IPS-NIHi11 (cell line): Measurements from ENCODE around the gene LLGL1.

Experiments
- DNase-seq: peaks from one replicate; pipeline ENCODE4 v3.0.0; 2012; ENCODE audit warnings: mixed read lengths, low spot score

Gene LLGL1

DNA sequence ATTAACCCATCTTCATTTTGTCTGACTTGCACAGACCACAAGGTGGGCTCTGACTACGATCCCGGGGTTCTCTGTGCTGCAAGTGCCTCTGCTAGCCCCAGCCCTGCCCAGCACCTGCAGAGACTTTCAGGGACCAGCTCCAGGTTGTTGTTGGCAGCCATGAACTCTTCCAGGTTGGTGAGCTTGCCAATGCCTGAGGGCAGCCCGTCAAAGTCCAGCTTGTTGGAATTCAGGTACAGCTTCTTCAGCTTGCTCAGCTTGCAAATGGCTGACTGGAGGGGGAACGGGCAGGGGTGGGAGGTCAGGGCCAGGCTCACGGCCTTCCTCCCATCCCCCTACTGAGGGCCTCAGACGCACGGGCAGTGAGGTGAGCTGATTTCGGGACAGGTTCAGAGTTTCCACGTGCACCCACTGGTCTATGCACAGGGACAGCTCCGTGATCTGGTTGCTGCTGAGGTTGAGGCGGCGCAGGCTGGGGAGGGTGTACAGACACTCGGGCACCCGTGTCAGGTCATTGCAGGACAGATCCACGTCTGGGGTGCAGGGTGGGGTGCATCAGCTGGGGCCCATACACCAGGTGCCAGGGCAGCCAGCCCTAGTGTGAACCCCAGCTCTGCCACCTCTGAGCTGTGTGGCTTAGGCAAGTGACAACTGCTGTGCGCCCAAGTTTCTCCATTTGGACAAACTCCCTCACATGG is 27.9 kb downstream of the LLGL1 start:
- DNase-seq, result no peak

DNA sequence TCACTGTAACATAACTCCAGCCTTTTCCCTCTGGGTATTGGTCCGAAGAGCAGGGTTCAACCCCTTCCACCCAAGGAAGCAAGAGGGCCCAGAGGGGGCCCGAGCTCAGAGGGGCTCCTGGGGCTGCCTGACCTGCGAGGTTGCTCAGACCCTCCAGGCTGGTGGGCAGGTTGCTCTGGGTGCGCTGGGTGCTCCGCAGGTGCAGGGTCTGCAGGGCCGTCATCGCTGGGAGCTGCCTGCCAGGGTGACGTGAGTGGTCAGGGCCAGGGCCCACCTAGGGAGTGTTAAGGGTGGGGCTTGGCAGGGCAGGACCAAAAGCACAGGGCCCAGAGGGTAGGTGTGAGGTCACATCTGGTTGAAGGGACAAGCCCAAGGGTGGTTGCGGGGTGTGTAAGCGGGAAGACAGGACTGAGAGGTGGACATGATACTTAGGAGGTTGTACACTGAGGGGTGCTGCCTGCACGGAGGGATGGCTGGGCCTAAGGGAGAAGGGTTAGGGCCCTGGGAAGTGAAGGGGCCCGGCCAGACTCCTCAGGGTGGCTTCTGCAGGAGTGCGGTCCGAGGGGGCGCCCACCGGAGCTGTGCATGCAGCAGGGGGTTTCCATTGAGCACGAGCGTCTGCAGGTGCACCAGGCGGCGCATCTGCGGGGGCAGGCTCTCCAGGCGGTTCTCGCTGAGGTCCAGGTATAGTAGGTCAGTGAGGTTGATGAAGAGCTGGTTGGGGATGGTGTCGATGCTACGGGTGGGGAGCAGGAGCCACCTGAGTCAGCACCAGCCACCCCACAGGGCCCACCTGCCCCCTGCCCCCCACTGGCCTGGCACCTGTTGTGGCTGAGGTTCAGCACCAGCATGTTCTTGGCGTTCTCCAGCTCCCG is 28.7 kb downstream of the LLGL1 start:
- no peak for DNase-seq

DNA sequence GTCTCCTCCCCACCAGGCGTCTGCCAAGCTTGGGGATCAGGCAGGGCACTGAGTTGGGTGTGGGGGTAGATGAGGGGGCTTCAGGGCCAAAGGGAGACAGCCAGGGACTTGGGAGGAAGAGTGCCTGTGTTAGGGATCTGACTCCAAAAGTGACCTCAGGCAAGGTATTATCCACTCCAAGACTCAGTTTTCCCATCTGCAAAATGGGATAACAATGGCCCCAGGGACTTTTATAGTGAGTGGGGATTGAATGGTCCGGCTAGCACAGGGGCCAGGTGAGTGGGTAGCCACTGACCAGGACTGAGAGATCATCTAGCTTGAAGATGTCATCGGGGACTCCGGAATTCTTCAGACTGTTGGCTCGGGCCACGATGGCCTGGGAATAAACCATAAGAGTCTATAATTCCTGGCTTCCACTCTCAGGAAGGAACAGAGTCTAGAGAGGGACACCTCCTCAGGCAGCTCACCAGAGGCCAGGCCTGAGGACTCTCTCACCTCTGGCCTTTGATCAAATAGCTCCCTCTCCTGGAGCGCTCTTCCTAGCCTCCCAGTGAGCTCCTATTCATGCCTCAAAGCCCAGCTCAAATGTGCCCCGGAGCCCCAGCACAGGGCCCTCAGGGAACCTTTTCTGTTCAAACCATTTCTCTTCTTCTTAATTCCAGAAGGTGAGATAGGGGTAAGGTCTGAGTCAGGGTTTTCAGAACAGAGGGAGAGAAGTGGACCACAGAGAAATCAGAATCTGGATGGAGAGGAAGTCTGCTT is 29.6 kb downstream of the LLGL1 start:
- no peak for DNase-seq

DNA sequence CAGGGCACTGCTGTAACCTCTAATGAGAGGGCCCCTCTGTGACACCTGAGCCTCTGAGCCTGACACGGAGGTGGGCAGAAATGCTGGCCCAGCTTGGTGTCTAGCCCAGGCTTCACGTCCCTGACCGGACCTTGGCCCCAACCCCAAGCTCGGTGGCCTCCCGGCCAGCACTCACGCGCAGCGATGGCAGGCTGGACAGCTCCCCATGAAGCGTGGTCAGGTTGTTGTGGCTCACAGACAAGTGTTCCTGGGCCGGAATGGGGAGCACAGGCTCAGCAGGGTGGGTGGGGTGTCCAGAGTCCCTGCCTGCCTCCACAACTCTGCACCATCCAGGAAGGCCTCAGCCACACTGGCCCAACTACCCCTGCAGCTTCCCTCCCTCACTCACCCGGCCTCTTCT is 30.9 kb downstream of the LLGL1 start:
- no peak for DNase-seq

DNA sequence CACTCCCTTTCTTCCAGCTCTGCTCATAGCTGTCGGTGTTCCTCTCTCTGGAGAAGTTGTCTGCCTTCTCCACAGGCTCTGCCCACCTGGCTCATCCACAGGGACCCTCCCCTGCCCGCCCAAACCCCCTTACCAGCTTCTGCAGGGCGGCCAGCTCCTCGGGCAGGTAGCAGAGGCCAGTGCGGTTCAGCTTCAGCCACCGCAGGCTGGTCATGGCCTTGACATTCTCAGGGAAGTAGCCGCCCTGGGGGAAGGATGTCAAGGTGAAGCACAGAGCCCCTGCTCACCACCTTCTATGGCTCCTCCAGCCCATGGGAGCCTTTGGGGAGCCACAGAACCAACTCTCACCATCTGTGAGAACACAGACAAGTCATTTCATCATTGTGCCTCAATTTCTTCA is 31.3 kb downstream of the LLGL1 start:
- no peak for DNase-seq

DNA sequence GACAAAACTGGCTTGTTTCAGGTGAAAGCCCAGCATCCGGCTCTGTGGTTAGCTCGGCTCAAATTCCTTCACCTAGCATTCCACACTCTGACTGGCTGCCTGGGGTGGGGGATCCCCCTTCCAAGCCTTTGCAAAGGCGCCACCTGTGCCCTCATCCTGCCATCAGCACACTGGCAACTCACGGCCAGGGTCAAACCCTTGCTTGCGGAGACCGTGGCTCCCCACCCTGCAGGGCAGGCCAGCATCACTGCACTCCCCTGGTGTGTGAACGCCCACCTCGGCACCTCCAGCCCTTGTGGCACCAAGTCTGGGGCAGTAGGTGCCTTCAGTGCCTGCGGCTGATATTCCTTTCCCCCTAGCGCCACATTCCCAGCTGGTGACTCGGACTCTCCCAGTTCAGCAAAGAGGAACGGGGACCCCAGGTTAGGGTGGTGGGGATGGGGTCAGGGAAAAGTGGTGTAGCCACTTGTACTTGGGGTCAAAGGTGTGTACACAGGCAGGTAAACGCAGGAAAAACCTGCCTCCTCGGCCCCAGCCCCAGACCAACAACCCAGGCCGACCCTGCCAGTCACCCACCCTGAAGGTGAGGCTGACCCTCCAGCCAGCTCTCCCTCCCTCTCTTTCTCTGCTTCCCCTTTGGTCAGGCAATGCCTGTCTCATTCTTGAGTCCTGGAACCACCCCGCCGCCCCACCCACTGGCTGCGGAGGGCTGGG is 32.0 kb downstream of the LLGL1 start:
- DNase-seq, result peak; percentile 62

GRCh38 chr17:18257982-18258355 is 32.5 kb downstream of the LLGL1 start:
- DNase-seq, result peak; percentile 79

- DNase-seq, result peak; percentile 80
Measured at GRCh38 chr17:18258356-18259038, 33.1 kb downstream of the LLGL1 start, which contains the start of gene FLII. FLII (minus strand) TSS chr17:18258738; CDS start chr17:18258690, 48 bp downstream.

- DNase-seq, result no peak
Measured at GRCh38 chr17:18259621-18260331, 34.3 kb downstream of the LLGL1 start.

DNA sequence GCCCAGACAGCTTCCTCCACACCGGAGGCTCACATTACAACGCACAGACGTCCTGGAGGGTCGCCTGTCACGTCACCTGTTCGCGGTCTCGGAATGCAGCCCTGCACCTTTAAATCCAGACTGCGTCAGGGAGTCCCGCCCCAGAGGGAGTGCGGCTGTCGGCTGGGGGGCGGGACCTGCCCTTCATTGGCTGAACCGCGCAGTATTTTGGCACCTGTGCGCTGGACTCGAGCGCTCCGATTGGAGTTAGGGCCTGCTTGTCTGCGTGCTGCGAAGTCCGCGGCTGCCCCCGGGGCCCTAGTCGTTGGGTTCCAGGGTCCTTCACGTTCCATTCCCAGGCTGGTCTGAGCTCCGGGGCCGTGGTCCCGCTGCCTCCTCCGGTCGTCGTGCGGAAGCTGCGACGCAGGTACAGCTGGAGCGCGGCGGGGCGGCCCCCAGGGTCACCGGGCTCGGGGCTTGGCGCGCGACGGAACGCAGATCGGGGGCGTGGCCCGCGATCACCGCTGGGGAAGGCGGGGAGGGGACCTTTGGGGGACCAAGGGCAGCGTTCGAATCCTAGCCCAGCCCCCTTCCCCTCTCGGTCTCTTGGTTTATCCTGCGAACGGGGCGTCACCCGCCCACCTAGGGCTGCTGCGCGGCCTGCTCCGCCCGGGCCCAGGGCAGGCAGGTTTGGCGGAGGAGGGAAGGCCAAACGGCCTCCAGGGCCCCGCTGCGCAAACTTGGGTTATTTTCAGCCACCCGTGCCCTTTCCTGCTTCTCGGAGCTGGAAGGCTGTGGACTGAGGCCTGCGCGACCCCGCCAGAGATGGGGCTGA is 35.1 kb downstream of the LLGL1 start, which contains the start of gene MIEF2:
Gene MIEF2 (plus strand): TSS at position 331 of the 814 bp plus-strand sequence. CDS start 2,059 bp downstream, outside the sequence.
- peak; percentile 98 for DNase-seq

GRCh38 chr17:18261146-18261515 is 35.7 kb downstream of the LLGL1 start:
- peak; percentile 75 for DNase-seq

DNA sequence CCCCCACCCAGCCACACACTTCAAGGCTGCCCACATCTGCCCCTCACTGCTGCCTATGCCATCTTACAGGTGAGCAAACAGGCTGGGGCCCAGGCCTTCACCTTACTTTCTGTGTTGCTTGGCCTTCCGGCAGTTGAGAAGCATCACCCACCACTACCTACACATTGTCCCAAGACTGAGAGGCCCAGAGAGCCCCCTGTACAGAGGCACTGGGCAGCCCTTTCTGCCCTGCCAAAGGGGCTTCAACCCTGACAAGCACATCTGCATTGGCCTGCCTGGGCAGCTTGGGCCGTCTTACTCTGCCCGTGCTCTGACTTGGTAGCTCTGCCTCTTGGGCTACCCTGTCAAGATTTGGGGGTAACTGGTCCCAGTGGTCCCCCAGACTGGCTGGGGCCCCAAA is 36.2 kb downstream of the LLGL1 start:
- no peak for DNase-seq

GRCh38 chr17:18262111-18262510 is 36.7 kb downstream of the LLGL1 start:
- DNase-seq, result no peak

DNA sequence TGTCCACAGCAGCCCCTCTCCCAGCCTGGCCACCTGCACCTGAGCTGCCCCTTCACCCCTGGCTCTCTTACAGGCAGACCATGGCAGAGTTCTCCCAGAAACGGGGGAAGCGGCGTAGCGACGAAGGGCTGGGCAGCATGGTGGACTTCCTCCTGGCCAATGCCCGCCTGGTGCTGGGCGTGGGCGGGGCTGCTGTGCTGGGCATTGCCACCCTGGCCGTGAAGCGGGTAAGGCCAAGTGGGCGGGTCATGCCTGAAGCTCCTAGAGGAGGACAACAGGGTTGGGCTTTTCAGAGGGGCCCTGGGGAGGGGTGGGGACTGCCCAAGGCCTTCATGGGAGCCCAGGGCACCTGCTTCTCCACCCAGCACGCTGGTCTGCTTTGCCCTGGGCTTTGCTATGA is 37.2 kb downstream of the LLGL1 start:
- no peak for DNase-seq

DNA sequence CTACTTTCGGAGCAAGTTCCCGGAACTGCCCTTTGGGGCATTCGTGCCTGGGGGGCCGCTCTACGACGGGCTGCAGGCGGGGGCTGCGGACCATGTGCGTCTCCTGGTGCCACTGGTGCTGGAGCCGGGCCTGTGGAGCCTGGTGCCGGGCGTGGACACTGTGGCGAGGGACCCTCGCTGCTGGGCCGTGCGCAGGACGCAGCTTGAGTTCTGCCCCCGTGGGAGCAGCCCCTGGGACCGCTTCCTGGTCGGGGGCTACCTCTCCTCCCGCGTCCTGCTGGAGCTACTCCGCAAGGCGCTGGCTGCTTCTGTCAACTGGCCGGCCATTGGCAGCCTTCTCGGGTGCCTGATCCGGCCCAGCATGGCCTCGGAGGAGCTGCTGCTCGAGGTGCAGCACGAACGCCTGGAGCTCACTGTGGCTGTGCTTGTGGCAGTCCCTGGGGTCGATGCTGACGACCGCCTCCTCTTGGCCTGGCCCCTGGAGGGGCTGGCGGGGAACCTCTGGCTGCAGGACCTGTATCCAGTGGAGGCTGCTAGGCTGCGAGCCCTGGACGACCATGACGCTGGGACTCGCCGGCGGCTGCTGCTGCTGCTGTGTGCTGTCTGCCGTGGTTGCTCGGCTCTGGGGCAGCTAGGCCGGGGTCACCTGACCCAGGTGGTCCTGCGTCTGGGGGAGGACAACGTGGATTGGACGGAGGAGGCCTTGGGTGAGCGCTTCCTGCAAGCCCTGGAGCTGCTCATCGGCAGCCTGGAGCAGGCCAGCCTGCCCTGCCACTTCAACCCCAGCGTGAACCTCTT is 38.6 kb downstream of the LLGL1 start:
- no peak for DNase-seq

DNA sequence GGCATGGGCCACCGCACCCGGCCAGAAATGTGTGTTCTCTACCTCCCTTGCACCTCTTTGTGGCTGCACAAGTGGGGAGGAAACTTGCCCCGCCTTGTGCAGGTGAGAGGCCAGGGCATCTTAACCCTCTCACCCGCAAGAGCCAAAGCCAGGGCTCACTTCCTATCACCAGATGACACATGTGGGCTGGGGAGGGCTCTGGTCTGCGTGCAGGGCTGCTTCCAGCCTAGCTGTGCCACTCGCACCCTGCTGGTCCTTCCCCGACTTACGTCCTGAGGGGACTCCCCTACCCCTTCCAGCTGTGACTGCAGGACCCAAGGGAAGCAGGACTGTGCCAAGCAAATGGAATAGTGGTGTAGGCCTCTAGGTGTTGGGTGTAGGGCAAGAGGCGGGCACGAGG is 41.9 kb downstream of the LLGL1 start:
- DNase-seq, result no peak

GRCh38 chr17:18267927-18268711 is 42.7 kb downstream of the LLGL1 start:
- DNase-seq, result peak; percentile 54
